ENCODE measurements around the gene TTLL10. TPM values are rescaled to one million over a fixed set of nuclear protein-coding genes. Genes with fewer than 3 reads are reported as not detected.

TTLL10 gene
- total RNA-seq, 4 donors from 2014 or later: 0.17 TPM; not detected in 3

GRCh38 chr1:1226566-1227362 lies 53.1 kb downstream of the TTLL10 start:
- H3K4me3 ChIP-seq: no peak overlapping the region
- 95% methylated on average over 30 of the region's 44 CpGs for WGBS
- no peaks in the 10 kb centered on the region for H3K9me3 ChIP-seq
- no peak for DNase-seq (ENCODE audit: extremely low spot score)
- intact Hi-C loops (cut with DNase I): no loop called here
- H3K4me1 ChIP-seq: peaks cover 22 to 54% (median 38%) of the 10 kb centered on the region in 4 donors
- no peak overlapping the region for H3K27ac ChIP-seq (replicated peaks in 1 of 4)
- no peaks in the 10 kb centered on the region for H3K27me3 ChIP-seq
- TF ChIP-seq EP300 (IDR thresholded peaks at IDR 0.05): no peak
- no peak for TF ChIP-seq CTCF (IDR thresholded peaks at IDR 0.05)
- no peak for TF ChIP-seq POLR2AphosphoS5 (IDR thresholded peaks at IDR 0.05)
- TF ChIP-seq POLR2A (IDR thresholded peaks at IDR 0.05; ENCODE audit: low read depth): no peak
- H3K36me3 ChIP-seq: peaks cover 46 to 76% (median 72%) of the 10 kb centered on the region in 4 donors

- H3K36me3 ChIP-seq: peaks cover 40 to 70% (median 65%) of the 10 kb centered on the region in 4 donors
- DNase-seq (ENCODE audit: extremely low spot score): no peak
- H3K27ac ChIP-seq (replicated peaks in 1 of 4): no peak overlapping the region
- no peaks in the 10 kb centered on the region for H3K9me3 ChIP-seq
- intact Hi-C loops (cut with DNase I): no loop called here
- 96% methylated on average over 19 of the region's 25 CpGs for WGBS
- no peaks in the 10 kb centered on the region for H3K27me3 ChIP-seq
- peaks cover 22 to 55% (median 39%) of the 10 kb centered on the region in 4 donors for H3K4me1 ChIP-seq
- no peak for TF ChIP-seq POLR2AphosphoS5 (IDR thresholded peaks at IDR 0.05)
- no peak for TF ChIP-seq EP300 (IDR thresholded peaks at IDR 0.05)
- TF ChIP-seq POLR2A (IDR thresholded peaks at IDR 0.05; ENCODE audit: low read depth): no peak
- no peak for TF ChIP-seq CTCF (IDR thresholded peaks at IDR 0.05)
- H3K4me3 ChIP-seq: no peak overlapping the region
Measured at GRCh38 chr1:1227386-1227785, 53.7 kb downstream of the TTLL10 start.

- Histone ChIP-seq H3K4me1 (peaks cover 30 to 63% (median 47%) of the 10 kb centered on the region in 4 donors), H3K9me3 (no peaks in the 10 kb centered on the region), H3K27ac (replicated peaks in 1 of 4) (no peak overlapping the region), H3K36me3 (peaks cover 32 to 62% (median 57%) of the 10 kb centered on the region in 4 donors), H3K4me3 (no peak overlapping the region), H3K27me3 (no peaks in the 10 kb centered on the region)
- 92% methylated on average over 27 of the region's 30 CpGs for WGBS
- TF ChIP-seq POLR2A (IDR thresholded peaks at IDR 0.05; ENCODE audit: low read depth) (no peak), POLR2AphosphoS5 (IDR thresholded peaks at IDR 0.05) (no peak), EP300 (IDR thresholded peaks at IDR 0.05) (no peak), CTCF (IDR thresholded peaks at IDR 0.05) (no peak)
- no peak for DNase-seq (ENCODE audit: extremely low spot score)
- intact Hi-C loops (cut with DNase I): no loop called here
Measured at GRCh38 chr1:1228187-1228586, 54.5 kb downstream of the TTLL10 start.

GRCh38 chr1:1228596-1229321 lies 55.1 kb downstream of the TTLL10 start:
- H3K9me3 ChIP-seq: no peaks in the 10 kb centered on the region
- intact Hi-C loops (cut with DNase I): no loop called here
- TF ChIP-seq POLR2AphosphoS5 (IDR thresholded peaks at IDR 0.05) (no peak), EP300 (IDR thresholded peaks at IDR 0.05) (no peak), CTCF (IDR thresholded peaks at IDR 0.05) (no peak), POLR2A (IDR thresholded peaks at IDR 0.05; ENCODE audit: low read depth) (no peak)
- no peaks in the 10 kb centered on the region for H3K27me3 ChIP-seq
- H3K4me1 ChIP-seq: peaks cover 32 to 67% (median 51%) of the 10 kb centered on the region in 4 donors
- peaks cover 27 to 58% (median 52%) of the 10 kb centered on the region in 4 donors for H3K36me3 ChIP-seq
- DNase-seq (ENCODE audit: extremely low spot score): no peak
- whole genome bisulfite sequencing: 81% methylated on average over 23 of the region's 28 CpGs
- no peak overlapping the region for H3K27ac ChIP-seq (replicated peaks in 1 of 4)
- no peak overlapping the region for H3K4me3 ChIP-seq
